HCT116 (cell line): ENCODE data around the gene COL4A1. TPM values are rescaled to one million over a fixed set of nuclear protein-coding genes. Genes with fewer than 3 reads are reported as not detected.

Source experiments
- ATAC-seq: fragments of 200-7000 bp; cut with Tn5 transposase; 2 replicates; pipeline ENCODE4 v1.9.1; 2020; ENCODE audit warnings: mild to moderate bottlenecking, moderate library complexity
- BruUV-seq: library from RNA; stranded (reverse); fragments of 400-500 nt; replicated peaks from 2 replicates; lab custom pipeline; 2021; lab: Mats Ljungman, UMichigan
- CTCF ChIA-PET: fragments of 300-600 bp; sonication (Branson Sonifier 250); formaldehyde crosslinking; loops from one replicate; lab custom pipeline; 2021; ENCODE audit warnings: antibody characterized with exemption; lab: Charles Lee
- POLR2A ChIA-PET: fragments of 300-600, 350-600 bp; sonication (Branson Sonifier 250); formaldehyde crosslinking; loops from one replicate; lab custom pipeline; 2021; ENCODE audit warnings: antibody characterized with exemption; lab: Charles Lee
- RAD21 ChIA-PET, 2 experiments: fragments of 300-600 bp; sonication (Branson Sonifier 250); formaldehyde crosslinking; loops; one replicate each; lab custom pipeline; 2023; ENCODE audit warnings: low total read pairs in 2 of 2; ENCODE audit not compliant: uncharacterized antibody in 2 of 2, unreplicated experiment in 2 of 2, low non-redundant PET in 1 of 2; lab: Charles Lee
- DNase-seq: peaks from one replicate; pipeline ENCODE4 v3.0.0-alpha.2; 2010; ENCODE audit warnings: low read depth, low spot score
- H2AFZ ChIP-seq: fragments of 200-600 bp; shearing (Covaris generic), sonication (generic); 2 replicates; pipeline ENCODE4 v1.6.1; 2017; ENCODE audit warnings: low read depth, mixed run types, mixed read lengths, antibody characterized with exemption, low read length; ENCODE audit not compliant: poor library complexity, severe bottlenecking
- H3K27ac ChIP-seq: 2 replicates; pipeline ENCODE4 v1.5.1; 2012; ENCODE audit warnings: low read depth, low read length
- H3K27me3 ChIP-seq: fragments of 200-600 bp; sonication (generic); 2 replicates; pipeline ENCODE4 v1.6.1; 2016; ENCODE audit warnings: mixed run types, low read length, mixed read lengths; ENCODE audit not compliant: insufficient read depth
- H3K36me3 ChIP-seq, 2 experiments: fragments of 200-500 bp in 1 of 2; fragments of 200-600 bp in 1 of 2; sonication (Bioruptor generic) in 1 of 2; sonication (generic) in 1 of 2; 2 replicates each; pipeline versions ENCODE4 v1.5.1 to v1.6.1; 2014 to 2016; ENCODE audit warnings: low read length in 2 of 2, inconsistent platforms in 1 of 2, mixed read lengths in 1 of 2, mixed run types in 1 of 2; ENCODE audit not compliant: insufficient read depth in 2 of 2, control insufficient read depth in 1 of 2
- H3K4me1 ChIP-seq, 2 experiments: fragments of 200-600 bp in 1 of 2; sonication (generic) in 1 of 2; 2 replicates each; pipeline versions ENCODE4 v1.5.1 to v1.6.1; 2012 to 2017; ENCODE audit warnings: low read length in 2 of 2, inconsistent platforms in 1 of 2, mild to moderate bottlenecking in 1 of 2, mixed read lengths in 1 of 2, mixed run types in 1 of 2, moderate library complexity in 1 of 2; ENCODE audit not compliant: insufficient read depth in 2 of 2, control insufficient read depth in 1 of 2
- H3K4me2 ChIP-seq: fragments of 200-600 bp; sonication (generic); 2 replicates; pipeline ENCODE4 v1.6.1; 2017; ENCODE audit warnings: mixed run types, low read length, mixed read lengths
- H3K4me3 ChIP-seq, 2 experiments: fragments of 200-600 bp in 1 of 2; sonication (generic) in 1 of 2; replicated peaks in 1 of 2; 2 replicates each; pipeline ENCODE4 v1.5.1; 2011 to 2016; ENCODE audit warnings: low read length in 2 of 2, control low read depth in 1 of 2, low read depth in 1 of 2, mild to moderate bottlenecking in 1 of 2, mixed read lengths in 1 of 2, mixed run types in 1 of 2
- H3K79me2 ChIP-seq: fragments of 200-600 bp; sonication (generic); 2 replicates; pipeline ENCODE4 v1.6.1; 2017; ENCODE audit warnings: mild to moderate bottlenecking, mixed run types, low read length, moderate library complexity, mixed read lengths; ENCODE audit not compliant: insufficient read depth
- H3K9ac ChIP-seq: fragments of 200-600 bp; sonication (generic); 2 replicates; pipeline ENCODE4 v1.6.1; 2016; ENCODE audit warnings: low read length, mixed read lengths
- H3K9me2 ChIP-seq: fragments of 200-600 bp; sonication (generic), shearing (Covaris generic); 2 replicates; pipeline ENCODE4 v1.6.1; 2017; ENCODE audit warnings: mixed run types, mild to moderate bottlenecking, moderate library complexity; ENCODE audit not compliant: insufficient read depth
- H3K9me3 ChIP-seq, 2 experiments: fragments of 200-500 bp in 1 of 2; fragments of 200-600 bp in 1 of 2; sonication (Bioruptor generic) in 1 of 2; sonication (generic) in 1 of 2; 2 replicates each; pipeline ENCODE4 v1.6.1; 2014 to 2017; ENCODE audit warnings: low read length in 2 of 2, mixed read lengths in 2 of 2, inconsistent platforms in 1 of 2, low read depth in 1 of 2, mild to moderate bottlenecking in 1 of 2, mixed run types in 1 of 2, moderate library complexity in 1 of 2; ENCODE audit not compliant: control insufficient read depth in 1 of 2, insufficient read depth in 1 of 2
- H4K20me1 ChIP-seq: fragments of 200-600 bp; sonication (generic), shearing (Covaris generic); 2 replicates; pipeline ENCODE4 v1.6.1; 2017; ENCODE audit warnings: mixed run types, mild to moderate bottlenecking, moderate library complexity; ENCODE audit not compliant: insufficient read depth
- CEBPB ChIP-seq: IDR thresholded peaks from 2 replicates; pipeline ENCODE4 v1.6.1; 2012; ENCODE audit warnings: low read depth
- EGR1 ChIP-seq: IDR thresholded peaks from 2 replicates; pipeline ENCODE4 v1.6.1; 2012; ENCODE audit warnings: low read depth
- ELF1 ChIP-seq: IDR thresholded peaks from 2 replicates; pipeline ENCODE4 v1.6.1; 2012; ENCODE audit warnings: low read depth, borderline replicate concordance
- EZH2phosphoT487 ChIP-seq: fragments of 200-600 bp; IDR thresholded peaks from 2 replicates; pipeline ENCODE4 v1.6.1; 2018; ENCODE audit warnings: antibody characterized with exemption, borderline replicate concordance
- FOSL1 ChIP-seq: IDR thresholded peaks from 2 replicates; pipeline ENCODE4 v1.6.1; 2012; ENCODE audit warnings: low read depth
- MAX ChIP-seq: IDR thresholded peaks from 2 replicates; pipeline ENCODE4 v1.6.1; 2012
- POLR2A ChIP-seq: IDR thresholded peaks from 2 replicates; pipeline ENCODE4 v1.7.0; 2011; ENCODE audit warnings: borderline replicate concordance; ENCODE audit not compliant: insufficient read depth, insufficient read length; ENCODE audit errors: extremely low read depth
- POLR2AphosphoS5 ChIP-seq: IDR thresholded peaks from 2 replicates; pipeline ENCODE4 v1.6.1; 2011; ENCODE audit warnings: mild to moderate bottlenecking, low read depth, low read length, moderate library complexity
- RAD21 ChIP-seq: IDR thresholded peaks from 2 replicates; pipeline ENCODE4 v1.6.1; 2012; ENCODE audit warnings: low read depth, mild to moderate bottlenecking
- SIN3A ChIP-seq: IDR thresholded peaks from 2 replicates; pipeline ENCODE4 v1.6.1; 2012; ENCODE audit warnings: low read depth
- SP1 ChIP-seq: IDR thresholded peaks from 2 replicates; pipeline ENCODE4 v1.6.1; 2012; ENCODE audit warnings: low read depth
- SRF ChIP-seq: IDR thresholded peaks from 2 replicates; pipeline ENCODE4 v1.6.1; 2012; ENCODE audit warnings: low read depth
- YY1 ChIP-seq: IDR thresholded peaks from 2 replicates; pipeline ENCODE4 v1.6.1; 2011; ENCODE audit warnings: low read length, low read depth, moderate library complexity, mild to moderate bottlenecking; ENCODE audit not compliant: insufficient replicate concordance; ENCODE audit errors: extremely low read depth
- ZNF274 ChIP-seq: fragments of 200-500 bp; sonication (Bioruptor generic); IDR thresholded peaks from 2 replicates; pipeline ENCODE4 v1.6.1; 2014; ENCODE audit warnings: mild to moderate bottlenecking, low read depth, low read length, inconsistent platforms
- intact Hi-C: fragments of 100-400 bp; cut with micrococcal nuclease; formaldehyde crosslinking; loops from 2 replicates; pipeline ENCODE4 v1.10.0; 2022
- total RNA-seq: library from RNA; stranded (reverse); gene quantifications from one replicate; pipeline ENCODE4 v1.2.1, GENCODE V29; 2021; ENCODE audit not compliant: unreplicated experiment
- TF ChIP-seq, protein P1 (sequence below): IDR thresholded peaks from 2 replicates; pipeline ENCODE4 v1.6.1; 2011; ENCODE audit warnings: mild to moderate bottlenecking, low read length, moderate library complexity; ENCODE audit not compliant: insufficient replicate concordance; ENCODE audit errors: extremely low read depth
- TF ChIP-seq, protein P2 (sequence below), 3 experiments: fragments of 200-600 bp in 1 of 3; sonication (generic) in 1 of 3; IDR thresholded peaks in 2 of 3; conservative IDR thresholded peaks in 1 of 3; 2 replicates each; pipeline ENCODE4 v1.5.1; 2012 to 2017; ENCODE audit warnings: low read depth in 2 of 3, low read length in 2 of 3, antibody characterized with exemption in 1 of 3, borderline replicate concordance in 1 of 3, control low read depth in 1 of 3, mild to moderate bottlenecking in 1 of 3, mixed read lengths in 1 of 3, mixed run types in 1 of 3, moderate library complexity in 1 of 3; ENCODE audit not compliant: insufficient read depth in 1 of 3

COL4A1 gene
- total RNA-seq, 1 experiment from 2014 or later = 0.57 TPM

DNA sequence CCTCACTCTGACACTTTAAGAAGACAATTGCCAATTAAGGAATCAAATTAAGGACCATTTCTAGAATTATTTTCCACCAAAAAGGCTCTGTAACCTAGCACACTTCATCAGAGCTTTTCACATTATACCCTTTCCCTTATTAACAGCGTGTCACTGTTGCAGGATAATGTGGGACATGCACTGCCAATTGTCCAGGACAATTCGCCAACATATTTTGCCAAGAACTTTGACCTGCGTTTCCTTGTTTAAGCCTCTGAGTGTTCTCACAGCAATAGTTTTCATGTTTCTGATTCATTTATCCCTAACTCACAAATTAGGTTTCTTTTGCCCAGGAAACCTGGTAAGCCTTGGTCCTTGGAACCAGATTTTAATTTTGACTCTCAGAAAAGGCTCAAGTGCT lies 13.3 kb downstream of the COL4A1 start:
- Histone ChIP-seq H3K4me2 (no peak overlapping the region), H3K36me3 (no peaks in the 10 kb centered on the region), H3K9ac (no peak overlapping the region), H4K20me1 (no peaks in the 10 kb centered on the region), H3K9me3 (no peaks in the 10 kb centered on the region), H3K9me2 (no peaks in the 10 kb centered on the region), H3K79me2 (no peaks in the 10 kb centered on the region), H3K27me3 (peaks cover 52% of the 10 kb centered on the region)
- BruUV-seq = no TSS peak
- ChIA-PET POLR2A (no interaction called here), CTCF (no interaction called here)
- no peak for ATAC-seq
- intact Hi-C loops = no loop called here
- no peak for DNase-seq
- TF ChIP-seq, protein P1, sequence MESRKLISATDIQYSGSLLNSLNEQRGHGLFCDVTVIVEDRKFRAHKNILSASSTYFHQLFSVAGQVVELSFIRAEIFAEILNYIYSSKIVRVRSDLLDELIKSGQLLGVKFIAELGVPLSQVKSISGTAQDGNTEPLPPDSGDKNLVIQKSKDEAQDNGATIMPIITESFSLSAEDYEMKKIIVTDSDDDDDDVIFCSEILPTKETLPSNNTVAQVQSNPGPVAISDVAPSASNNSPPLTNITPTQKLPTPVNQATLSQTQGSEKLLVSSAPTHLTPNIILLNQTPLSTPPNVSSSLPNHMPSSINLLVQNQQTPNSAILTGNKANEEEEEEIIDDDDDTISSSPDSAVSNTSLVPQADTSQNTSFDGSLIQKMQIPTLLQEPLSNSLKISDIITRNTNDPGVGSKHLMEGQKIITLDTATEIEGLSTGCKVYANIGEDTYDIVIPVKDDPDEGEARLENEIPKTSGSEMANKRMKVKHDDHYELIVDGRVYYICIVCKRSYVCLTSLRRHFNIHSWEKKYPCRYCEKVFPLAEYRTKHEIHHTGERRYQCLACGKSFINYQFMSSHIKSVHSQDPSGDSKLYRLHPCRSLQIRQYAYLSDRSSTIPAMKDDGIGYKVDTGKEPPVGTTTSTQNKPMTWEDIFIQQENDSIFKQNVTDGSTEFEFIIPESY = no peak
- TF ChIP-seq ELF1 (no peak), MAX (no peak), POLR2AphosphoS5 (no peak), FOSL1 (no peak), CEBPB (no peak), EZH2phosphoT487 (no peak), ZNF274 (no peak), POLR2A (no peak), SP1 (no peak), YY1 (no peak), SIN3A (no peak), RAD21 (no peak), EGR1 (no peak), SRF (no peak)
- TF ChIP-seq, protein P2, sequence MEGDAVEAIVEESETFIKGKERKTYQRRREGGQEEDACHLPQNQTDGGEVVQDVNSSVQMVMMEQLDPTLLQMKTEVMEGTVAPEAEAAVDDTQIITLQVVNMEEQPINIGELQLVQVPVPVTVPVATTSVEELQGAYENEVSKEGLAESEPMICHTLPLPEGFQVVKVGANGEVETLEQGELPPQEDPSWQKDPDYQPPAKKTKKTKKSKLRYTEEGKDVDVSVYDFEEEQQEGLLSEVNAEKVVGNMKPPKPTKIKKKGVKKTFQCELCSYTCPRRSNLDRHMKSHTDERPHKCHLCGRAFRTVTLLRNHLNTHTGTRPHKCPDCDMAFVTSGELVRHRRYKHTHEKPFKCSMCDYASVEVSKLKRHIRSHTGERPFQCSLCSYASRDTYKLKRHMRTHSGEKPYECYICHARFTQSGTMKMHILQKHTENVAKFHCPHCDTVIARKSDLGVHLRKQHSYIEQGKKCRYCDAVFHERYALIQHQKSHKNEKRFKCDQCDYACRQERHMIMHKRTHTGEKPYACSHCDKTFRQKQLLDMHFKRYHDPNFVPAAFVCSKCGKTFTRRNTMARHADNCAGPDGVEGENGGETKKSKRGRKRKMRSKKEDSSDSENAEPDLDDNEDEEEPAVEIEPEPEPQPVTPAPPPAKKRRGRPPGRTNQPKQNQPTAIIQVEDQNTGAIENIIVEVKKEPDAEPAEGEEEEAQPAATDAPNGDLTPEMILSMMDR (IDR thresholded peaks at IDR 0.05 in 2 of 3, conservative IDR thresholded peaks at IDR 0.05 in 1 of 3; ENCODE audit: borderline replicate concordance in 1 of 3, insufficient read depth in 1 of 3, low read depth in 2 of 3, low read length in 2 of 3) = no peak
- TF ChIP-seq, all 23 proteins: peak for 0
- RAD21 ChIA-PET = no interaction called here
- no peak overlapping the region for H2AFZ ChIP-seq
- H3K27ac ChIP-seq = no peak overlapping the region
- H3K4me3 ChIP-seq = no peak overlapping the region
- no peaks in the 10 kb centered on the region for H3K4me1 ChIP-seq
